ENCODE results near the gene SLAMF1.
"Not testable (repeated sequence)": the region's sequence is repeated elsewhere in the genome, so short reads cannot be mapped to it uniquely, and the experiment has no call there.

Gene SLAMF1

GRCh38 chr1:160630523-160631451, 16.1 kb downstream of the SLAMF1 start:
- no peak overlapping the region for H3K4me3 ChIP-seq (replicated peaks in 1 of 2; ENCODE audit: low read depth in 2 of 2, low read length in 2 of 2)
- TF ChIP-seq CTCF (IDR thresholded peaks at IDR 0.05; ENCODE audit: low read depth, low read length) = no peak
- no peak for DNase-seq (ENCODE audit: low read depth in 2 of 2)

GRCh38 chr1:160629286-160630210, 17.3 kb downstream of the SLAMF1 start:
- no peak for TF ChIP-seq CTCF (IDR thresholded peaks at IDR 0.05; ENCODE audit: low read depth, low read length)
- no peak for DNase-seq (ENCODE audit: low read depth in 2 of 2)
- no peak overlapping the region for H3K4me3 ChIP-seq (replicated peaks in 1 of 2; ENCODE audit: low read depth in 2 of 2, low read length in 2 of 2)

GRCh38 chr1:160628799-160629263, 18.0 kb downstream of the SLAMF1 start:
- TF ChIP-seq CTCF (IDR thresholded peaks at IDR 0.05; ENCODE audit: low read depth, low read length) = no peak
- DNase-seq (ENCODE audit: low read depth in 2 of 2) = no peak
- H3K4me3 ChIP-seq (replicated peaks in 1 of 2; ENCODE audit: low read depth in 2 of 2, low read length in 2 of 2) = no peak overlapping the region

- not testable (repeated sequence) for DNase-seq (ENCODE audit: low read depth in 2 of 2)
These were observed 19.1 kb downstream of the SLAMF1 start for GRCh38 chr1:160627677-160628289.

GRCh38 chr1:160626509-160627342, 20.1 kb downstream of the SLAMF1 start:
- no peak for DNase-seq (ENCODE audit: low read depth in 2 of 2)
- H3K4me3 ChIP-seq (replicated peaks in 1 of 2; ENCODE audit: low read depth in 2 of 2, low read length in 2 of 2) = no peak overlapping the region
- no peak for TF ChIP-seq CTCF (IDR thresholded peaks at IDR 0.05; ENCODE audit: low read depth, low read length)

More at GRCh38 chr1:160627677-160628289, 19.1 kb downstream of the SLAMF1 start:
- not testable (repeated sequence) for H3K4me3 ChIP-seq (replicated peaks in 1 of 2; ENCODE audit: low read depth in 2 of 2, low read length in 2 of 2)

GRCh38 chr1:160625725-160626498, 20.9 kb downstream of the SLAMF1 start:
- H3K4me3 ChIP-seq (replicated peaks in 1 of 2; ENCODE audit: low read depth in 2 of 2, low read length in 2 of 2) = no peak overlapping the region
- no peak for DNase-seq (ENCODE audit: low read depth in 2 of 2)
- TF ChIP-seq CTCF (IDR thresholded peaks at IDR 0.05; ENCODE audit: low read depth, low read length) = no peak

Data from cardiac fibroblast (primary cell).